Neural cell (in vitro differentiated cells): ENCODE measurements around the gene TMEM116. TPM values are rescaled to one million over a fixed set of nuclear protein-coding genes. Genes with fewer than 3 reads are reported as not detected.

Experiments used
- polyA plus RNA-seq: library from polyadenylated mRNA; depleted of rRNA; stranded (reverse); fragments of >200 nt; gene quantifications from 2 replicates; pipeline ENCODE4 v1.2.3, GENCODE V29; 2014
- small RNA-seq, 3 experiments: library from RNA; depleted of rRNA; stranded (forward); fragments of <200 nt; gene quantifications; one replicate each; pipeline ENCODE3, GENCODE V24; 2012

Gene TMEM116
- polyA plus RNA-seq, 1 donor from 2014 or later = 15.4 TPM

Small RNA genes lying within 50 kb of the gene (small RNA-seq; reads per million reads assigned to genes)
- gene AC004024.1 = 0 reads per million in 3 experiments
- gene MIR3657 = 0 reads per million in 3 experiments

Other genes with a start within 250 kb of the TMEM116 start
- gene ALDH2, start 246.2 kb downstream of the TMEM116 start, polyA plus RNA-seq = 64.3 and 74.0 TPM in 2 replicates
- 84.4 and 93.7 TPM in 2 replicates for gene MAPKAPK5, start 170.9 kb downstream of the TMEM116 start, polyA plus RNA-seq
- 159 and 172 TPM in 2 replicates for gene ERP29, start 261 bp upstream of the TMEM116 start, polyA plus RNA-seq
- gene NAA25, start 95.6 kb upstream of the TMEM116 start, polyA plus RNA-seq = 29.8 and 30.7 TPM in 2 replicates
- 67.6 and 75.6 TPM in 2 replicates for gene TRAFD1, start 112.4 kb upstream of the TMEM116 start, polyA plus RNA-seq